Measurements from ENCODE around the gene ST3GAL6. TPM values are rescaled to one million over a fixed set of nuclear protein-coding genes. Genes with fewer than 3 reads are reported as not detected.

The ST3GAL6 gene
- total and polyA plus RNA-seq, 2 of the 8 experiments (the other 6 are each of a cell fraction or from before 2014, with no cell fraction given), result 3.3 to 6.1 TPM

GRCh38 chr3:98761643-98762229 lies 1.4 kb upstream of the ST3GAL6 start:
- Histone ChIP-seq H3K36me3 (ENCODE audit: control insufficient read depth in 2 of 4, insufficient read depth in 4 of 4, low read length in 3 of 4) (no peaks in the 10 kb centered on the region), H2BK15ac (ENCODE audit: low read length) (no peak overlapping the region), H3K79me1 (ENCODE audit: low read depth, low read length) (no peaks in the 10 kb centered on the region), H3K4me3 (ENCODE audit: extremely low read depth in 1 of 4, insufficient read depth in 2 of 4, low read depth in 3 of 4, low read length in 4 of 4) (no peak overlapping the region), H4K5ac (ENCODE audit: insufficient read length, low read depth, low read length) (no peak overlapping the region), H3K23me2 (ENCODE audit: low read depth, low read length) (no peaks in the 10 kb centered on the region), H3K9ac (replicated peaks in 1 of 4; ENCODE audit: extremely low read depth in 1 of 4, low read depth in 3 of 4, low read length in 3 of 4) (no peak overlapping the region), H3K18ac (ENCODE audit: extremely low read depth, low read length) (no peak overlapping the region), H2AK5ac (ENCODE audit: low read depth, low read length) (no peak overlapping the region), H2BK5ac (ENCODE audit: low read depth, low read length) (no peak overlapping the region), H3K56ac (replicated peaks; ENCODE audit: insufficient read length, low read depth, low read length) (no peak overlapping the region), H2BK12ac (ENCODE audit: low read depth, low read length) (no peak overlapping the region), H3K23ac (ENCODE audit: insufficient read length) (no peak overlapping the region), H2BK120ac (replicated peaks; ENCODE audit: low read depth, low read length) (no peak overlapping the region), H4K8ac (ENCODE audit: extremely low read depth, insufficient read depth, low read length) (no peak overlapping the region), H3K9me3 (ENCODE audit: insufficient read depth in 2 of 2, low read depth in 1 of 2, low read length in 1 of 2) (no peaks in the 10 kb centered on the region), H3K79me2 (ENCODE audit: control insufficient read depth in 1 of 2, insufficient read depth in 2 of 2, low read length in 2 of 2) (no peaks in the 10 kb centered on the region), H3K14ac (ENCODE audit: insufficient read length) (no peak overlapping the region), H2BK20ac (ENCODE audit: low read length) (no peak overlapping the region), H3K27ac (ENCODE audit: low read depth, low read length) (no peak overlapping the region), H2AFZ (ENCODE audit: low read length) (no peak overlapping the region), H4K91ac (replicated peaks; ENCODE audit: insufficient read length, low read length) (no peak overlapping the region), H4K20me1 (replicated peaks in 1 of 2; ENCODE audit: control insufficient read depth in 1 of 2, insufficient read depth in 2 of 2, low read length in 2 of 2) (no peaks in the 10 kb centered on the region), H3K4me1 (replicated peaks in 1 of 4; ENCODE audit: control insufficient read depth in 3 of 4, insufficient read depth in 4 of 4, low read length in 3 of 4) (peaks cover 0 to 4% (median 0%) of the 10 kb centered on the region in 4 experiments; a peak in 1 of 7 replicates), H3K4ac (replicated peaks; ENCODE audit: insufficient read length, low read depth, low read length) (no peak overlapping the region), H3K27me3 (replicated peaks in 1 of 4; ENCODE audit: control insufficient read depth in 3 of 4, extremely low read depth in 1 of 4, insufficient read depth in 3 of 4, low read length in 3 of 4) (no peaks in the 10 kb centered on the region), H3K4me2 (ENCODE audit: insufficient read depth in 1 of 2, low read depth in 2 of 2, low read length in 2 of 2) (no peak overlapping the region)
- CTCF ChIA-PET (ENCODE audit: partially characterized antibody), result interaction anchor here (1.4 to 1.7 kb wide), 3 partner anchors 56 to 159 kb away, joined by 3 to 4 read pairs (median 3); no protein-coding TSS in a partner anchor
- FAIRE-seq, result no peak
- WGBS, 2 experiments (ENCODE audit: extremely low coverage in 1 of 2, insufficient coverage in 1 of 2, insufficient read length in 1 of 2, insufficient replicate concordance in 2 of 2, low coverage in 1 of 2, low lambda C conversion rate in 2 of 2, missing lambda C conversion rate in 1 of 2), result 77% methylated on average over 2 of the region's 2 CpGs; no CpG with 5 or more reads in 1 of the 2 experiments
- POLR2A ChIA-PET (ENCODE audit: partially characterized antibody), result interaction anchor here (1.5 kb wide), 1 partner anchor 23 kb away, joined by 3 read pairs; no protein-coding TSS in a partner anchor
- DNase-seq (ENCODE audit: low read depth in 1 of 2, low spot score in 2 of 2), result no peak
- TF ChIP-seq CHD1 (IDR thresholded peaks at IDR 0.05; ENCODE audit: low read depth, low read length), result no peak
- TF ChIP-seq TBP (IDR thresholded peaks at IDR 0.05; ENCODE audit: low read depth, low read length), result no peak
- TF ChIP-seq CREB1 (IDR thresholded peaks at IDR 0.05), result no peak
- TF ChIP-seq RAD21 (IDR thresholded peaks at IDR 0.05 in 1 of 2, conservative IDR thresholded peaks at IDR 0.05 in 1 of 2; ENCODE audit: low read depth in 2 of 2, low read length in 2 of 2), result no peak
- TF ChIP-seq POLR2AphosphoS5 (IDR thresholded peaks at IDR 0.05; ENCODE audit: low read depth, low read length), result no peak
- TF ChIP-seq, protein P1, sequence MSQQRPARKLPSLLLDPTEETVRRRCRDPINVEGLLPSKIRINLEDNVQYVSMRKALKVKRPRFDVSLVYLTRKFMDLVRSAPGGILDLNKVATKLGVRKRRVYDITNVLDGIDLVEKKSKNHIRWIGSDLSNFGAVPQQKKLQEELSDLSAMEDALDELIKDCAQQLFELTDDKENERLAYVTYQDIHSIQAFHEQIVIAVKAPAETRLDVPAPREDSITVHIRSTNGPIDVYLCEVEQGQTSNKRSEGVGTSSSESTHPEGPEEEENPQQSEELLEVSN (IDR thresholded peaks at IDR 0.05), result no peak
- no peak for TF ChIP-seq FOSL1 (IDR thresholded peaks at IDR 0.05; ENCODE audit: insufficient read depth, low read depth, low read length)
- TF ChIP-seq SRF (IDR thresholded peaks at IDR 0.05; ENCODE audit: low read depth, low read length), result no peak
- TF ChIP-seq MAFK (IDR thresholded peaks at IDR 0.05; ENCODE audit: low read depth, low read length), result no peak
- no peak for TF ChIP-seq CHD2 (IDR thresholded peaks at IDR 0.05; ENCODE audit: low read length)
- TF ChIP-seq, protein P2, sequence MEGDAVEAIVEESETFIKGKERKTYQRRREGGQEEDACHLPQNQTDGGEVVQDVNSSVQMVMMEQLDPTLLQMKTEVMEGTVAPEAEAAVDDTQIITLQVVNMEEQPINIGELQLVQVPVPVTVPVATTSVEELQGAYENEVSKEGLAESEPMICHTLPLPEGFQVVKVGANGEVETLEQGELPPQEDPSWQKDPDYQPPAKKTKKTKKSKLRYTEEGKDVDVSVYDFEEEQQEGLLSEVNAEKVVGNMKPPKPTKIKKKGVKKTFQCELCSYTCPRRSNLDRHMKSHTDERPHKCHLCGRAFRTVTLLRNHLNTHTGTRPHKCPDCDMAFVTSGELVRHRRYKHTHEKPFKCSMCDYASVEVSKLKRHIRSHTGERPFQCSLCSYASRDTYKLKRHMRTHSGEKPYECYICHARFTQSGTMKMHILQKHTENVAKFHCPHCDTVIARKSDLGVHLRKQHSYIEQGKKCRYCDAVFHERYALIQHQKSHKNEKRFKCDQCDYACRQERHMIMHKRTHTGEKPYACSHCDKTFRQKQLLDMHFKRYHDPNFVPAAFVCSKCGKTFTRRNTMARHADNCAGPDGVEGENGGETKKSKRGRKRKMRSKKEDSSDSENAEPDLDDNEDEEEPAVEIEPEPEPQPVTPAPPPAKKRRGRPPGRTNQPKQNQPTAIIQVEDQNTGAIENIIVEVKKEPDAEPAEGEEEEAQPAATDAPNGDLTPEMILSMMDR (IDR thresholded peaks at IDR 0.05; ENCODE audit: control extremely low read depth in 1 of 3, insufficient read depth in 1 of 3, low read depth in 1 of 3, low read length in 3 of 3), result no peak
